GM12878 (cell line): ENCODE results near the gene GBGT1. TPM values are rescaled to one million over a fixed set of nuclear protein-coding genes. Genes with fewer than 3 reads are reported as not detected.

Experiments
- BMI1 ChIP-seq: fragments of 450-650 bp; IDR thresholded peaks from 2 replicates; pipeline ENCODE4 v1.6.1; 2016; ENCODE audit warnings: mild to moderate bottlenecking, moderate library complexity, borderline replicate concordance
- CHD2 ChIP-seq: IDR thresholded peaks from 2 replicates; pipeline ENCODE4 v1.6.1; 2011; ENCODE audit warnings: low read depth, low read length, improper control_type of control experiment, borderline replicate concordance
- CUX1 ChIP-seq: IDR thresholded peaks from 2 replicates; pipeline ENCODE4 v1.6.1; 2012; ENCODE audit warnings: improper control_type of control experiment, low read depth, low read length; ENCODE audit not compliant: insufficient replicate concordance
- ELK1 ChIP-seq: IDR thresholded peaks from 2 replicates; pipeline ENCODE4 v1.6.1; 2012; ENCODE audit warnings: low read depth, low read length, improper control_type of control experiment
- RAD21 ChIP-seq: IDR thresholded peaks from 2 replicates; pipeline ENCODE4 v1.6.1; 2011; ENCODE audit warnings: mild to moderate bottlenecking, low read depth, low read length, moderate library complexity; ENCODE audit not compliant: insufficient read depth
- RAD51 ChIP-seq: fragments of 450-650 bp; IDR thresholded peaks from 2 replicates; pipeline ENCODE4 v1.6.1; 2016; ENCODE audit warnings: moderate library complexity, mild to moderate bottlenecking, inconsistent platforms
- RUNX3 ChIP-seq: IDR thresholded peaks from 2 replicates; pipeline ENCODE4 v1.6.1; 2012; ENCODE audit warnings: low read length, inconsistent platforms
- SREBF1 ChIP-seq: IDR thresholded peaks from 2 replicates; pipeline ENCODE4 v1.6.1; 2012; ENCODE audit warnings: mild to moderate bottlenecking, low read length
- SUPT20H ChIP-seq: IDR thresholded peaks from 2 replicates; pipeline ENCODE4 v1.6.1; 2011; ENCODE audit warnings: low read depth, mild to moderate bottlenecking, low read length, moderate library complexity, borderline replicate concordance; ENCODE audit not compliant: control insufficient read depth
- TBL1XR1 ChIP-seq: IDR thresholded peaks from 2 replicates; pipeline ENCODE4 v1.6.1; 2012; ENCODE audit warnings: low read depth, low read length, improper control_type of control experiment
- ZNF622 ChIP-seq: fragments of 450-650 bp; IDR thresholded peaks from 2 replicates; pipeline ENCODE4 v1.6.1; 2017; ENCODE audit warnings: mild to moderate bottlenecking, inconsistent platforms
- ZSCAN29 ChIP-seq: fragments of 450-650 bp; IDR thresholded peaks from 2 replicates; pipeline ENCODE4 v1.6.1; 2017; ENCODE audit warnings: mild to moderate bottlenecking, moderate library complexity
- polyA plus RNA-seq, 11 experiments: library from polyadenylated mRNA; depleted of rRNA in 4 of 11; unstranded in 6 of 11; stranded (reverse) in 5 of 11; fragments of >200 nt; fragmentation: Nextera tagmentation in 4 of 11; fragmentation: Illumina TruSeq in 1 of 11; extraction: Ambion mirVana in 4 of 11; extraction: Trizol in 1 of 11; gene quantifications; 1 replicate in 1 of 11; 2 replicates in 10 of 11; pipeline versions ENCODE4 v1.2.1 to v1.2.3, GENCODE V29; 2011 to 2016; ENCODE audit warnings: inconsistent platforms in 2 of 11, missing spikeins in 2 of 11, low read depth in 1 of 11
- total RNA-seq, 4 experiments: library from RNA; depleted of rRNA in 3 of 4; stranded (reverse); fragments of >200 nt in 3 of 4; fragmentation: Illumina TruSeq in 1 of 4; extraction: Trizol in 1 of 4; gene quantifications; 2 replicates each; pipeline versions ENCODE4 v1.2.1 to v1.2.3, GENCODE V29; 2013 to 2021

GBGT1 gene
- total and polyA plus RNA-seq, 10 of the 15 experiments (the other 5 are each of a cell fraction or from before 2014, with no cell fraction given) = 0.08 to 1.9 (median 0.49) TPM

GRCh38 chr9:133184971-133185370 lies 21.3 kb upstream of the GBGT1 start (continued):
- TF ChIP-seq CUX1 (no peak), ELK1 (no peak), CHD2 (no peak), RAD21 (peak; percentile 40), ZSCAN29 (no peak), RAD51 (no peak), BMI1 (no peak), TBL1XR1 (no peak), SUPT20H (no peak), ZNF622 (no peak), RUNX3 (peak; percentile 61), SREBF1 (no peak)
- TF ChIP-seq, all 136 proteins: peak for 3
